WTC11 (cell line): ENCODE data around the gene DDX10. TPM values are rescaled to one million over a fixed set of nuclear protein-coding genes. Genes with fewer than 3 reads are reported as not detected.

Experiments
- ATAC-seq: fragments of 200-7000 bp; cut with Tn5 transposase; 2 replicates; pipeline ENCODE4 v1.10.0; 2021; ENCODE audit warnings: mild to moderate bottlenecking, moderate library complexity
- CTCF ChIA-PET: fragments of 300-600 bp; sonication (Branson Sonifier 250); formaldehyde crosslinking; loops from one replicate; lab custom pipeline; 2021; ENCODE audit warnings: antibody characterized with exemption; lab: Charles Lee
- POLR2A ChIA-PET: fragments of 350-600 bp; sonication (Branson Sonifier 250); formaldehyde crosslinking; loops from one replicate; lab custom pipeline; 2021; ENCODE audit warnings: antibody characterized with exemption; lab: Charles Lee
- DNase-seq: peaks from one replicate; pipeline ENCODE4 v3.0.0; 2021; ENCODE audit warnings: low spot score
- H3K27ac Mint-ChIP-seq: 2 replicates; pipeline ENCODE4 v1.8.0; 2021; ENCODE audit warnings: mixed read lengths
- H3K27me3 Mint-ChIP-seq: 2 replicates; pipeline ENCODE4 v1.8.0; 2021; ENCODE audit warnings: low read depth, mild to moderate bottlenecking, moderate library complexity, mixed read lengths
- H3K36me3 Mint-ChIP-seq: 2 replicates; pipeline ENCODE4 v1.8.0; 2021; ENCODE audit warnings: mixed read lengths
- H3K4me1 Mint-ChIP-seq: 2 replicates; pipeline ENCODE4 v1.8.0; 2022; ENCODE audit warnings: mixed read lengths
- H3K4me3 Mint-ChIP-seq: 2 replicates; pipeline ENCODE4 v1.8.0; 2021; ENCODE audit warnings: mild to moderate bottlenecking, moderate library complexity, mixed read lengths
- H3K9me3 Mint-ChIP-seq: 2 replicates; pipeline ENCODE4 v1.8.0; 2021; ENCODE audit warnings: mixed read lengths
- ARID4B ChIP-seq: sonication (generic); formaldehyde crosslinking; IDR thresholded peaks from 2 replicates; pipeline ENCODE4 v1.8.0; 2023; ENCODE audit warnings: missing genetic modification reagents, mild to moderate bottlenecking, borderline replicate concordance
- ATF2 ChIP-seq: sonication (generic); formaldehyde crosslinking; IDR thresholded peaks from 2 replicates; pipeline ENCODE4 v1.8.1; 2022; ENCODE audit warnings: low read depth, missing genetic modification reagents, borderline replicate concordance
- ATF6 ChIP-seq: sonication (generic); formaldehyde crosslinking; IDR thresholded peaks from 2 replicates; pipeline ENCODE4 v1.8.1; 2023; ENCODE audit warnings: mild to moderate bottlenecking, missing genetic modification reagents
- CBFB ChIP-seq: sonication (generic); formaldehyde crosslinking; IDR thresholded peaks from 2 replicates; pipeline ENCODE4 v1.8.1; 2022; ENCODE audit warnings: mild to moderate bottlenecking, low read depth, missing genetic modification reagents
- E2F1 ChIP-seq: sonication (generic); formaldehyde crosslinking; IDR thresholded peaks from 2 replicates; pipeline ENCODE4 v1.8.0; 2022; ENCODE audit warnings: mild to moderate bottlenecking, missing genetic modification reagents
- FOXP4 ChIP-seq: sonication (generic); formaldehyde crosslinking; IDR thresholded peaks from 2 replicates; pipeline ENCODE4 v1.8.0; 2022; ENCODE audit warnings: mild to moderate bottlenecking, missing genetic modification reagents
- HMGXB4 ChIP-seq: sonication (generic); formaldehyde crosslinking; IDR thresholded peaks from 2 replicates; pipeline ENCODE4 v1.8.1; 2023; ENCODE audit warnings: mild to moderate bottlenecking, moderate library complexity, missing genetic modification reagents
- JUN ChIP-seq: sonication (generic); formaldehyde crosslinking; IDR thresholded peaks from 2 replicates; pipeline ENCODE4 v1.8.0; 2023; ENCODE audit warnings: mild to moderate bottlenecking, missing genetic modification reagents
- MYBL2 ChIP-seq: sonication (generic); formaldehyde crosslinking; IDR thresholded peaks from 2 replicates; pipeline ENCODE4 v1.8.1; 2023; ENCODE audit warnings: mild to moderate bottlenecking, moderate library complexity, missing genetic modification reagents
- NR3C1 ChIP-seq: sonication (generic); formaldehyde crosslinking; conservative IDR thresholded peaks from 2 replicates; pipeline ENCODE4 v1.8.1; 2023; ENCODE audit warnings: low read depth, mild to moderate bottlenecking, missing genetic modification reagents
- PRRX2 ChIP-seq: fragments of 250-450 bp; sonication (Bioruptor Pico); IDR thresholded peaks from 2 replicates; pipeline ENCODE4 v1.8.0; 2021; ENCODE audit warnings: mild to moderate bottlenecking
- SMAD3 ChIP-seq: sonication (generic); formaldehyde crosslinking; IDR thresholded peaks from 2 replicates; pipeline ENCODE4 v1.8.0; 2022; ENCODE audit warnings: missing genetic modification reagents, mild to moderate bottlenecking, borderline replicate concordance
- SMAD4 ChIP-seq: sonication (generic); formaldehyde crosslinking; IDR thresholded peaks from 2 replicates; pipeline ENCODE4 v1.8.0; 2022; ENCODE audit warnings: mild to moderate bottlenecking, missing genetic modification reagents
- TP53 ChIP-seq: sonication (generic); formaldehyde crosslinking; IDR thresholded peaks from 2 replicates; pipeline ENCODE4 v1.8.1; 2023; ENCODE audit warnings: mild to moderate bottlenecking, missing genetic modification reagents
- ZBTB21 ChIP-seq: sonication (generic); formaldehyde crosslinking; IDR thresholded peaks from 2 replicates; pipeline ENCODE4 v1.8.1; 2023; ENCODE audit warnings: mild to moderate bottlenecking, missing genetic modification reagents, borderline replicate concordance
- ZMAT4 ChIP-seq: fragments of 250-450 bp; sonication (Bioruptor Pico); IDR thresholded peaks from 2 replicates; pipeline ENCODE4 v1.9.0; 2021; ENCODE audit warnings: mild to moderate bottlenecking
- ZNF138 ChIP-seq: sonication (generic); formaldehyde crosslinking; conservative IDR thresholded peaks from 2 replicates; pipeline ENCODE4 v1.8.1; 2022; ENCODE audit warnings: mild to moderate bottlenecking, moderate library complexity, missing genetic modification reagents
- ZNF416 ChIP-seq: fragments of 250-450 bp; sonication (Bioruptor Pico); IDR thresholded peaks from 2 replicates; pipeline ENCODE4 v1.9.0; 2021; ENCODE audit warnings: mild to moderate bottlenecking, inconsistent platforms
- total RNA-seq: library from RNA; stranded (reverse); gene quantifications from 3 replicates; pipeline ENCODE4 v1.2.3, GENCODE V29; 2021

Gene DDX10
- total RNA-seq, 1 experiment from 2014 or later, result 56.8 TPM

GRCh38 chr11:108825381-108825780, 160.5 kb downstream of the DDX10 start:
- peaks cover 10% of the 10 kb centered on the region; the same call in 1 of the 2 replicates for H3K36me3 Mint-ChIP-seq
- no peak overlapping the region for H3K27ac Mint-ChIP-seq
- no peak for DNase-seq
- no peaks in the 10 kb centered on the region for H3K27me3 Mint-ChIP-seq
- no peaks in the 10 kb centered on the region for H3K4me1 Mint-ChIP-seq
- H3K9me3 Mint-ChIP-seq, result peaks cover 17% of the 10 kb centered on the region
- H3K4me3 Mint-ChIP-seq, result no peak overlapping the region
- CTCF ChIA-PET, result no interaction called here
- no peak for ATAC-seq
- TF ChIP-seq FOXP4, result no peak
- TF ChIP-seq SMAD4, result no peak
- no peak for TF ChIP-seq ZBTB21
- TF ChIP-seq JUN (CRISPR knock-in tag), result no peak
- TF ChIP-seq PRRX2 (CRISPR knock-in tag), result no peak
- no peak for TF ChIP-seq ATF6
- TF ChIP-seq ZNF138 (CRISPR knock-in tag), result no peak
- TF ChIP-seq TP53, result no peak
- no peak for TF ChIP-seq NR3C1
- TF ChIP-seq E2F1 (CRISPR knock-in tag), result no peak
- TF ChIP-seq CBFB (CRISPR knock-in tag), result no peak
- TF ChIP-seq ATF2 (CRISPR knock-in tag), result no peak
- TF ChIP-seq SMAD3 (CRISPR knock-in tag), result no peak
- no peak for TF ChIP-seq ZMAT4 (CRISPR knock-in tag)
- TF ChIP-seq HMGXB4 (CRISPR knock-in tag), result no peak
- no peak for TF ChIP-seq ARID4B (CRISPR knock-in tag)
- TF ChIP-seq ZNF416 (CRISPR knock-in tag), result no peak
- TF ChIP-seq MYBL2 (CRISPR knock-in tag), result no peak
- TF ChIP-seq, all 79 proteins: peak for 0
- POLR2A ChIA-PET, result no interaction called here
